SJSA1 (cell line): ENCODE measurements around the gene TSC22D1. TPM values are rescaled to one million over a fixed set of nuclear protein-coding genes. Genes with fewer than 3 reads are reported as not detected.

Experiments
- DNase-seq, 2 experiments: peaks; one replicate each; pipeline ENCODE4 v3.0.0-alpha.2; 2015 to 2020; ENCODE audit warnings: low spot score in 2 of 2, low read depth in 1 of 2
- H3K27ac ChIP-seq: fragments of 250-450 bp; sonication (Bioruptor Pico); 2 replicates; pipeline ENCODE4 v1.5.1; 2020; ENCODE audit warnings: mild to moderate bottlenecking, moderate library complexity
- H3K27me3 ChIP-seq: fragments of 250-450 bp; sonication (Bioruptor Pico); replicated peaks from 2 replicates; pipeline ENCODE4 v1.5.1; 2020; ENCODE audit warnings: mild to moderate bottlenecking, moderate library complexity
- H3K36me3 ChIP-seq: fragments of 250-450 bp; sonication (Bioruptor Pico); 2 replicates; pipeline ENCODE4 v1.5.1; 2020; ENCODE audit warnings: mild to moderate bottlenecking
- H3K4me1 ChIP-seq: fragments of 250-450 bp; sonication (Bioruptor Pico); replicated peaks from 2 replicates; pipeline ENCODE4 v1.6.1; 2021; ENCODE audit warnings: mild to moderate bottlenecking
- H3K4me3 ChIP-seq: fragments of 250-450 bp; sonication (Bioruptor Pico); 2 replicates; pipeline ENCODE4 v1.5.1; 2020; ENCODE audit warnings: mild to moderate bottlenecking
- H3K9me3 ChIP-seq: fragments of 250-450 bp; sonication (Bioruptor Pico); replicated peaks from 2 replicates; pipeline ENCODE4 v1.5.1; 2020; ENCODE audit warnings: mild to moderate bottlenecking
- total RNA-seq: library from RNA; depleted of rRNA; stranded (reverse); fragments of >200 nt; shearing (Covaris generic); gene quantifications from 2 replicates; pipeline ENCODE4 v1.2.3, GENCODE V29; 2014

Gene TSC22D1
- total RNA-seq, 1 experiment from 2014 or later: 54.9 TPM

GRCh38 chr13:44417446-44417845, 158.7 kb downstream of the TSC22D1 start:
- Histone ChIP-seq H3K27ac (no peak overlapping the region), H3K36me3 (no peaks in the 10 kb centered on the region), H3K9me3 (no peaks in the 10 kb centered on the region), H3K4me1 (no peaks in the 10 kb centered on the region; the same call in 1 of the 2 replicates), H3K27me3 (no peaks in the 10 kb centered on the region), H3K4me3 (no peak overlapping the region)
- no peak for DNase-seq

- DNase-seq: no peak
- H3K9me3 ChIP-seq: no peaks in the 10 kb centered on the region
- H3K4me3 ChIP-seq: no peak overlapping the region
- H3K27me3 ChIP-seq: no peaks in the 10 kb centered on the region
- H3K27ac ChIP-seq: no peak overlapping the region
- no peaks in the 10 kb centered on the region; the same call in 1 of the 2 replicates for H3K4me1 ChIP-seq
- H3K36me3 ChIP-seq: no peaks in the 10 kb centered on the region
These were observed 159.4 kb downstream of the TSC22D1 start for GRCh38 chr13:44416744-44417143.

- no peak for DNase-seq
- Histone ChIP-seq H3K27ac (no peak overlapping the region), H3K9me3 (no peaks in the 10 kb centered on the region), H3K4me3 (no peak overlapping the region), H3K36me3 (no peaks in the 10 kb centered on the region), H3K4me1 (no peaks in the 10 kb centered on the region; the same call in 1 of the 2 replicates), H3K27me3 (no peaks in the 10 kb centered on the region)
These were observed 159.8 kb downstream of the TSC22D1 start for GRCh38 chr13:44416301-44416700.

DNA sequence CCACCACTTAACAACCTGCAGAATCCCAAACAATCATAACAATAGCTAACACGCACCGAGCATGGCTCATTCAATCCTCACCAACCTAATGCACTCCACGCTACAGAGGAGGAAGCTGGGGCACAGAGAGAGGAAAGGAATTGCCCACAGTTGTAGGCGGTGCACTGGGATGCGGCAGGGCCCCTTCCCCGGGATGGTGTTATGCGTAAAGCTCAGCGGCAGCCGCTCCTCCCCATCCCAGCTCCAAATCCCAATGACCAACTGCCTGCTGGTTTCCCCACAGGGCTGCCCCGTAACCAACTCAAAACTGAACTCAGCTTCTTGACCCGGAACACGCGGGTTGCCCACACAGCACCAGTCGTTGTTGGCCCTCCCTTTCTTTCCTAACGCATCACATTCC, 160.3 kb downstream of the TSC22D1 start:
- Histone ChIP-seq H3K27me3 (no peaks in the 10 kb centered on the region), H3K27ac (no peak overlapping the region), H3K9me3 (no peaks in the 10 kb centered on the region), H3K4me1 (no peaks in the 10 kb centered on the region; the same call in 1 of the 2 replicates), H3K36me3 (no peaks in the 10 kb centered on the region), H3K4me3 (no peak overlapping the region)
- DNase-seq: no peak

DNA sequence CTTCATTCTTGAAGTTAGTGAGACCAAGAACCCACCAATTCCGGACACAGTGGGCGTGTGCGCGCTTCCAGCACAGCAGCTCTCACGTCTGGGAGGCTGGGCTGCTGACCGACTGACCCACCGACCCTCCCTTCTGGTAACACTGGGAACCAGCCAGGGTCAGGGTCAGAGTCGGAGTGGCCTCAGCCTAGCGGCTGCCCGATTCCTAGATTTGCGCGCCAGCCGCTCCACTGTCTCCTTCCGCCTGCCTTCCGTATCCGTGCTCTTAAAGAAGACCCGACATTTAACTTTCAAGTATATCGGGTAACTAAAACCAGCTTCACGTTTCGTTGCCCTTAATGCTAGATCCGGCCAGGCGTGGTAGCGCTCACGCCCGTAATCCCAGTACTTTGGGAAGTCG, 161.4 kb downstream of the TSC22D1 start:
- no peak for DNase-seq
- no peaks in the 10 kb centered on the region for H3K27me3 ChIP-seq
- H3K4me1 ChIP-seq: no peaks in the 10 kb centered on the region; the same call in 1 of the 2 replicates
- no peaks in the 10 kb centered on the region for H3K36me3 ChIP-seq
- H3K27ac ChIP-seq: no peak overlapping the region
- H3K4me3 ChIP-seq: no peak overlapping the region
- H3K9me3 ChIP-seq: no peaks in the 10 kb centered on the region

DNA sequence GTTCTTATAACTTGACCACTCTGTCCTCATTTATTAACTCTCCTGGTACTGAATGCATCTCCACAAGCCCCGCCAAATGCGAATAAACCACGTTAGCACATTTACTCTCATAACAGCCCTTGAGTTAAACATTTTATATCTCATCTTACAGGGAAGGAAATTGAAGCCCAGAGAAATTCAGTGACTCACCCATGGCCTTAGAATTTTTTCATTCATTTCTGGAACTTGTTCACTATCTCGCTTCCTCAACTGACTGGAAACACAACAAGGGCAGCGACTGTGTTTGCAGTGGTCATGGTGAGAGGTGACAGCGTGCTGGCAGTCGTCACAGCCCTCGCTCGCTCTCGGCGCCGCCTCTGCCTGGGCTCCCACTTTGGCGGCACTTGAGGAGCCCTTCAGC, 163.0 kb downstream of the TSC22D1 start:
- H3K27me3 ChIP-seq: no peaks in the 10 kb centered on the region
- DNase-seq: no peak
- H3K36me3 ChIP-seq: no peaks in the 10 kb centered on the region
- no peaks in the 10 kb centered on the region; the same call in 1 of the 2 replicates for H3K4me1 ChIP-seq
- H3K27ac ChIP-seq: no peak overlapping the region
- H3K9me3 ChIP-seq: no peaks in the 10 kb centered on the region
- H3K4me3 ChIP-seq: no peak overlapping the region

- Histone ChIP-seq H3K27me3 (no peaks in the 10 kb centered on the region), H3K36me3 (no peaks in the 10 kb centered on the region), H3K4me3 (no peak overlapping the region), H3K27ac (no peak overlapping the region), H3K4me1 (no peaks in the 10 kb centered on the region), H3K9me3 (no peaks in the 10 kb centered on the region)
- DNase-seq: no peak
These were observed 163.7 kb downstream of the TSC22D1 start for GRCh38 chr13:44412346-44412935.

- H3K4me3 ChIP-seq: no peak overlapping the region
- H3K36me3 ChIP-seq: no peaks in the 10 kb centered on the region
- H3K9me3 ChIP-seq: no peaks in the 10 kb centered on the region
- no peak overlapping the region for H3K27ac ChIP-seq
- DNase-seq: no peak
- H3K4me1 ChIP-seq: no peaks in the 10 kb centered on the region
- H3K27me3 ChIP-seq: no peaks in the 10 kb centered on the region
These were observed 164.3 kb downstream of the TSC22D1 start for GRCh38 chr13:44411841-44412240.

DNA sequence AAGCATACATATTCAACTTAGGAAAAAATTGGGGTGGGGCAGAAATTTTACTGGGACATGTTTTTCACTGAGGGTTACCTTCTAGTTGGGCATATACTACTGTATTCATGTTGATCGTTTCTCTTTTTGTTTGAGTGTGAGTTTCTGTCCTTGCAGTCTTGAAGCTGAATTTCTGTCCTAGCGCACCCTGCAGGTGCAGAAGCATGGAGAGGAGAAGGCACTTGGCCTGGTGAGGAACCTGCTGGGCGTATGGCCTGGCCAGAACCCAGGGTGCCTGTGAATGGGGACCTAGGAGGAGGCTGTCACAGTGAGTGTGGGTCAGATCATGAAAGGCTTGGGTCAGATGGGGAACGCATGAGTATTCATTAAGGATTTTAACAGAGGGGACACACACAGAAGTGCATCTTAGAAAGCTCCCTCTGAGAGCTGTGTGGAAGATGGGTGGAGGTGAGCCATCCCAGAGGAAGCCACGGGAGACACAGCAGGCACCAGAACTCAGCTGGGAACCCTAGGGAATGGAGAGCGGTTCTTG, 165.7 kb downstream of the TSC22D1 start:
- Histone ChIP-seq H3K27ac (no peak overlapping the region), H3K4me1 (no peaks in the 10 kb centered on the region), H3K36me3 (no peaks in the 10 kb centered on the region), H3K27me3 (no peaks in the 10 kb centered on the region), H3K9me3 (no peaks in the 10 kb centered on the region), H3K4me3 (no peak overlapping the region)
- DNase-seq: no peak

DNA sequence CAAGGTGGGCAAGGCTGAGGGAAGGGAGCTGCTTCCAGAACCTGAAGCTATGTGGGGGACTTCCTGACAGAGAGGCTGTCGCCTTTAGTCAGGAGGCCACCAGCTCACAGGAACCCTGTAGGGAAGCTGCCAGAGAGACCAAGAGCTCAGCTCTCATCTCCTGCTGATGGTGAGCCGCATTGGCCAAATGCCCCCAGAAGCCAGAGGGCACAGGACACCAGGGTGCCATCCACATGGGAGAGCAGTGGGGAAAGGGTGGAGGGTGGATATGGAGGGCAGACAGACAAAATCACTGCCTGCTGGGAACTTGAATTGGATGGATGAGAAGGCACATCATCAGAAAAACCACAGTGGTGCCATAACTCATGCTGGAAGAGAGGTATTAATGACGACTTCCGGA, 166.5 kb downstream of the TSC22D1 start:
- Histone ChIP-seq H3K36me3 (no peaks in the 10 kb centered on the region), H3K4me3 (no peak overlapping the region), H3K27me3 (no peaks in the 10 kb centered on the region), H3K9me3 (no peaks in the 10 kb centered on the region), H3K4me1 (peaks cover under 1% of the 10 kb centered on the region), H3K27ac (no peak overlapping the region)
- no peak for DNase-seq

- Histone ChIP-seq H3K9me3 (no peaks in the 10 kb centered on the region), H3K4me1 (peaks cover 11% of the 10 kb centered on the region), H3K27ac (no peak overlapping the region), H3K27me3 (no peaks in the 10 kb centered on the region), H3K4me3 (no peak overlapping the region), H3K36me3 (no peaks in the 10 kb centered on the region)
- DNase-seq: no peak
These were observed 168.2 kb downstream of the TSC22D1 start for GRCh38 chr13:44407891-44408290.

- no peak overlapping the region for H3K27ac ChIP-seq
- DNase-seq: no peak
- H3K4me3 ChIP-seq: no peak overlapping the region
- no peaks in the 10 kb centered on the region for H3K9me3 ChIP-seq
- peaks cover 11% of the 10 kb centered on the region for H3K4me1 ChIP-seq
- no peaks in the 10 kb centered on the region for H3K27me3 ChIP-seq
- no peaks in the 10 kb centered on the region for H3K36me3 ChIP-seq
These were observed 168.8 kb downstream of the TSC22D1 start for GRCh38 chr13:44407379-44407778.

- Histone ChIP-seq H3K36me3 (no peaks in the 10 kb centered on the region), H3K27me3 (no peaks in the 10 kb centered on the region), H3K9me3 (no peaks in the 10 kb centered on the region), H3K4me1 (peaks cover 11% of the 10 kb centered on the region), H3K27ac (no peak overlapping the region), H3K4me3 (no peak overlapping the region)
- no peak for DNase-seq
These were observed 169.5 kb downstream of the TSC22D1 start for GRCh38 chr13:44406617-44407016.

GRCh38 chr13:44404261-44405132, 171.6 kb downstream of the TSC22D1 start:
- Histone ChIP-seq H3K27me3 (no peaks in the 10 kb centered on the region), H3K36me3 (no peaks in the 10 kb centered on the region), H3K9me3 (no peaks in the 10 kb centered on the region), H3K27ac (no peak overlapping the region), H3K4me1 (peaks cover 11% of the 10 kb centered on the region), H3K4me3 (no peak overlapping the region)
- DNase-seq: peak in 1 of 2 experiments; percentile 5
